NK-92 (cell line): ENCODE results near the gene ZNF385D.

Experiments
- DNase-seq: peaks from one replicate; lab custom pipeline; 2025; ENCODE audit not compliant: unreplicated experiment; lab: John Stamatoyannopoulos, UW

The ZNF385D gene

DNA sequence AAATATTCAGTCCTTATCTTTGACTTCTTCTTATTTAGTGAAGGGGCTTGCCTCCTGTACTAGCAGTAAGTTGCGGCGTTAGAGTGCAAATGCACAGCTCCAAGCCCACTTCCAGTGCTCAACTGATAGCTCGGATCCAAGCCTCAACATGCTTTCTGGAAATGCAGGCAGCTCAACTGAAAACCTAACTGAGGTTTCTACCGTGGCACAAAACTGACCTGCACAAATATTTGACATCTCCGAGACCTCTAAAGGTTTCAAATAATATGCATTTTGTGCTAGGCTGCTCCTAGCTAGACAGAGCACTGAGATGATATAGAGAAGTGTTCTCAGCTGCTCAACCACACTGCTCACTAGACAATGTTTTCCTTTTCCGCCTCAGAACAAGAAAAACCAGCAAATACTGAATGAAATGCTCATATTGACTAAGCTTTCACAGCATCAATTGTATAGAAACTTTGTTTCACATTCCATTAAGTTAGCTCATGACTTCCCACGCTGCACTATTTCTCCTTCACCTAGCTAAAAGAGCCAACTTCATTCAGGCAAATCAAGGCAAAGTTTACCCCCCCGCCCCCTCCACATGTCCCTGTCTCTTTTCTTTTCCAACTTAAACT, 822 bp downstream of the ZNF385D start:
- DNase-seq, result no peak

DNA sequence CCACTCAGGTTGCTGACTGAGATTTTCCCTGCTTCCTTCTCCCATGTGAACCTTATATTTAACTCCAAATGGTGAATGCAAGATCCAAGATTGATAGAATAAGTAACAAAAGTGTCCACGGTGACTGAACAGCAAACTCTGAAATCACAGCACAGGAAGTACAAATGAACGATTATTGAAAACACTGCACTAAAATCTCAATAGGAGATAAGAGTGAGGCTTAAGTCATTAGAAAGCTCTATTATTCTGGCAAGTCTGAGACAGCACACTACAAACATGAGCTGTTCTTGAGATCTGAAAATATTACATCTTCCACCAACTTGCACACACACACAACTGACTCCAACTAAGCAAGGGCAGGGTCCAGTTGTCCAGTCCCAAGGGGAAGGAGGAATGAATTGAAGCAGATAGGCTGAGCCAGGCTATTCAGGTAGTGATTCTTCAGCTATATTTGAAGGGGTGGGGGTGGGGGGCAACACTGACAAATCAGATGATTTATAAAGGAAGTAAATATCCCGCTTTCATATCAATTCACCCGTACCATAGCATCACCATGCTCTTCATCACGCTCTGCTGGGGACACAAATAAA, 2.9 kb downstream of the ZNF385D start:
- no peak for DNase-seq

DNA sequence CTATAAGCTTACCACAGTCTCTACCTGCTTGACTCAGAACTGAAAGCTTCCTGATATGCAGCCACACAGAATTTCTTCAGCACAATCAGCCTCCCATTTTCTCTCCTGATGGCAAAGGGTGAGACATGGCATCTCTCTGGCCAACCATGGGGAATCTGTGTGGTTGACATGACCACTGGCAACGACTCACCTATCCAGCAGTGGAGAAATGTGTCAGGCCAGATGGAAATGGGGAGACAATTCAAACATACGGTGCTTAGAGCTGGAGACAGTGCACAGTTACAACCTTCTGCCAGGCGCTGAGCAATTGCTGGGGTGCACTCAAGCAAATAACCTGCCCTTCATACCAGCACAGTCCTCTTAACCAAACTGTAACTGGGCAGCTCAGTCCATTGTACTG, 3.6 kb downstream of the ZNF385D start:
- no peak for DNase-seq

DNA sequence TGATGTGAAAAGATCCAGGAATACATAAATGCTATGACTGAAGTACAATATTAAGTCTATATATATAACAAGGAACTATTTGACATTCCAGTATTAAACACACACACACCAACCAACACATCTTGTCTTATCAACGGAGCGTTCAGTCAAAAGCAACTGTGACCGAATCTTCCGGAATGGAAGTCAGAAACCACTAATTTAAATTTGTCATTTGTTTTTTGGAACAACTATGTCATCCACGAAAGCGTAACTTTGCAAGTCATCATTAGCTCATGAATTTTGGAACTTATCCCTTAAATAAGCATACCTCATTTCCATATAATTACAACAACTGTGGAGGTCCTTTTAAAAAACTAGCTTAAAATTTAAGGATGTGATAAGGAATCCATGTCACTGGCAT, 5.0 kb downstream of the ZNF385D start:
- DNase-seq, result no peak

DNA sequence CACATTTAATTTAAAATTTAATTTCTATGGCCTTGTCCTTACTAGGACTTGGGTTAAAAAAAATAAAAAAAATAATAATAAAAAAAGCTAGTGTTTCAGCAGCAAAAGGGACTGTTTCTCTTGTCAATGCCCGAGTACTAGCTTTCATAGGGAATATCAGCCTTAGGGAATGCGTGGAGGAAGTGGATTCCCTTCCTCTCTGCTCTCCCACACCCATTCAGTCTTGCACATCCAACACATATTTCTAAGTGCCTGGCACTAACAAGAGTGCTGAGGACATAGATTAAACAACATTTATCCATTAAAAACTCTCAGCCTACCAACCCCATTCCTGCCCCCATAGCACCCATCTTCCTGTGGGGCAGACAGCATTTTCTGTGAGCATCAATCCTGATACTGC, 6.2 kb downstream of the ZNF385D start:
- DNase-seq, result no peak

DNA sequence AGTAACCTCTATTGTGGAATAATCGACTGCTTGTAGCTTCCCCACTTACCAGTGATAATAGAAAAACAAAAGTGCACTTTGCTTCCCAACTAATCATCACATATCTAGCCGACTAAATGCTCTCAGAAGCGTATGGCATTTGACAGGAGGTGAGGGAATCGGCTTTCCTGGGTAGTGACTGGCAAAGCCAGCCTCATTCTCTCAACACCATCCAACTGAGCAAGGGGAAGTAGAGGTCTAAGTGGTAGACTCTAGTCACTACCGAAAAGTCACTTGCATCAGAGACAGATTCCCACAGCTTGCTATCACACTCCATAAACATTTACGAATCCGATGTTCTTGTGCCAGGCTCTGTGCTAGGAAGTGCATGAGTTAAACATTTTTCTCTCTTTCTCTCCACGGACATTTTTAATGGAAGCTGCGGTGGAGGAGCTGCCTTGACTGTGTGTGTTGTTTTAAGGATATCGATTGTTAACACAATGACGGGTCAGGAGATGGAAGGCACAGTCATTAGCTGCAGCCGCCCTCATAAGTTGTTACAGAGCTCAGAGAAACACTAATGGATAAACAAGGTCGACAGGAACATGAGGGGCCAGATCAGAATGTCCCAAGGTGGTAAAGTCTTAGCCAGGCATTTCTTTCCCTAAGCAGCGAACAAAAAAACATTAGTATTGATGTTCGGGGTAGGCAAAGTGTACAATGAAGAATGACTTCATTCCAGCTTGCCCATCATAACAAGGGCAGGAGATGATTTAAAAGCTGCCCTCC, 11.9 kb downstream of the ZNF385D start:
- DNase-seq, result no peak

DNA sequence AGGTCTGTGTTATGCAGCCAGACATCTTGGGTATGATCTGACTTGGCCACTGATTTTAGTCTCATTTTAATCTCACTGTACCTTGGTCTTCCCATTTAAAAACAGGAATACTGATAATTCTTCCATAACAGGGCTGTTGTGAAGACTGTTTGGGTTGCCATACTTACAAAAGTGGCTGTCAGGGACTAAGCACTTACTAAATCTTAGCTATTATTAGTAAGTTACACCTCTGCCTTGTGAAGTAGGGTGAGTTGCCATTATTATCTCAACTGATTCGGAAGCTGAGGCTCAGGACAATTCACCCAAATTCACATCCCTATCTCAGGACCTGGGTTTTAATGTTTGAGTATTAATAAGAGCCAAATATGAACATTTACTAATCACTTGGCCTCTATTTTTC, 12.7 kb downstream of the ZNF385D start:
- no peak for DNase-seq

DNA sequence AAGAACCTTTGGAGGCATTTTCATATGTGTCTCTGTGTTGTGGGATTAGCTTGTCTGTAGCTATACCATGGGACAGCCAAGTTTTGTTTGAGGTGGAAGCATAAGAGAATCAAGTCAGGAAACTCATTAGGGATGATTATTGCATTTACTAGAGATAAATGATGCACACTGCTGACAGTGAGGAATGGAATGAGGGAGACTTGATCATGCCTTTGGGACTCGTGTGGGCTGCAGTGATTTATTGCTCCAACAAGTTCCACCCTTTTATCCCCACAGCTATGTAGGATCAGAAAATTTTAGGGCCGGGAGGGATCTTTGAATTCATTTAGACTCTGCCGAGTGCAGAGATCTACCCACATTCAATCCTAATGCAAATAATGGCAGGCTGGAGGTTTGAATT, 16.3 kb downstream of the ZNF385D start:
- DNase-seq, result no peak

DNA sequence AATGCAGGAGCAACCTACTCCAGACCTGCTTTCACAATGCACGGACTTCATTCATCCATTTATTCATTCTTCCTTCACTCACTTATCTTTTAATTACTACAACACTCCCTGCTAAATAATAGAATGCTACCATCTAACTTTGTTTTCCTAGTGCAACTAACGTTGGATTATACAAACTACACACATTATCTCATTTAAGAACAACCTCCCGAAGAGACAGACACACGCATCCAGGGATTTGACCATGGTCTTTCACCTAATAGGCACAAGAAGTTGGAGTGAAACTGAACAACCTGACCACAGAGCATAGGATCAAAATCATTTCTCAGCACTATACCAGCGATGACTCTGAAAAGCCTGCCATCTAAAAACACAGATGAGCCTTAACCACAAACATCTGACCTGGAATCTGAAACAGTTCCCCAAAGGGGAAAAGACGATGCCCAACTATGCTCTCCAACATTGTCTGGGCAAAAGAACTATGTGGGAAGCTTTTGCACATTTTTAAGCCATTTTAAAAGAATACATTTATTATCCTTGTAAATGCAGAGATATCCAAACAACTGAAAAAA, 21.0 kb downstream of the ZNF385D start:
- no peak for DNase-seq

DNA sequence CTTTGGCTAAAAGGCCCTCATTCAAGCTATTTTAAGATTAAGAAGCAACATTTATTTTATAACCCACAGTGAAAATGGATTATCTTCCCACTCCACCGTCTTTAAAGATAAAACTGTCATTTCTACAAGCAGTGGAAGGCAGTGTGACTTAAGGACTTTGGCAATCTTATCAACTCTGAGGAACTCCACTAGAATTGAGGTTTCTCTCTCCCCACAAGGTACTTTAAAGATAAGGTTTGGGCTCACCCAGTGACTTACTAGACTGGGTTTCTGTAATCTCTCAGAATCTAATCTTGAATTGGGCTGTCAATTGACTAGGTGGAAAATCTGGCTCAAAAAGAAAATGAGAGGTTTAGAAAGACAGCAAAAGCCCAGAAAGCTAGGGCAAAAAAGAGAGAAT, 21.7 kb downstream of the ZNF385D start:
- DNase-seq, result no peak

DNA sequence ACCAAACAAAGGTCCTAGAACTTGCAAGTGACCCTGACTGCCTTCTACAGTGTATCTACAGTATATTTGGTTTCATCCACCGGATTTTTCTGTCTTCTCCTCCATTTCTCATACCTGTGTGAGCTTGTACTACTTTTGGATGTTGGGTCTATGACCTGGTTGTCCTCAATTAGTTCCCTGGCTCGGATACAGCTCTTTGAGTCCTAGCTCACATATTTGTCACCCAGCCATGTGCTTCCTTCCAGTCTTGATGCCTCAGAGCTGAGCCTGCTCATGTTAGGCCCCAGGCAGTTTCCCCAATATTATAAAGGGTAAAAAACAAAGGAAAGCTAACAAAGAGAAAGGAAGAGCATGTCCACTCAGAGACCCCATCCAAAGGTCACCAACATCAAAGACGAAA, 28.2 kb downstream of the ZNF385D start:
- DNase-seq, result no peak

DNA sequence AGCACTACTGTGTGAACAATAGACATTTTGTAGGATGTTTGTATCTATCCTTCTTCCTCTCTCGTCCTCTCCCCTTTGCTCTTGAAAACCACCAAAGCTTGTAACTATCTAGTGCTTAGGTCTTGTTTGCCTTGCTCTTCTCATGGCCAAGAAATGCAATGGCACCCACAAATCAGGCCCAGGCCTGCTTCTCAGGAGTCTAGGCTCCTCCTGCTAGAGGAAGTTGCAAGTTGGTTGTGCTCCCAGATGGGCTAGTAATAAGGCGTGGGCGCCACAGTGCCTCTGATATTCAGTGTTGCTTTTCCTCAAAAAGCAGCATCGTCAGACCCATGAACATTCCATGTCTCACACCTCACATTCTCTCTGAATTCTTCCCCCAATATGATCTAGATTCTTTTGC, 28.7 kb downstream of the ZNF385D start:
- DNase-seq, result no peak

DNA sequence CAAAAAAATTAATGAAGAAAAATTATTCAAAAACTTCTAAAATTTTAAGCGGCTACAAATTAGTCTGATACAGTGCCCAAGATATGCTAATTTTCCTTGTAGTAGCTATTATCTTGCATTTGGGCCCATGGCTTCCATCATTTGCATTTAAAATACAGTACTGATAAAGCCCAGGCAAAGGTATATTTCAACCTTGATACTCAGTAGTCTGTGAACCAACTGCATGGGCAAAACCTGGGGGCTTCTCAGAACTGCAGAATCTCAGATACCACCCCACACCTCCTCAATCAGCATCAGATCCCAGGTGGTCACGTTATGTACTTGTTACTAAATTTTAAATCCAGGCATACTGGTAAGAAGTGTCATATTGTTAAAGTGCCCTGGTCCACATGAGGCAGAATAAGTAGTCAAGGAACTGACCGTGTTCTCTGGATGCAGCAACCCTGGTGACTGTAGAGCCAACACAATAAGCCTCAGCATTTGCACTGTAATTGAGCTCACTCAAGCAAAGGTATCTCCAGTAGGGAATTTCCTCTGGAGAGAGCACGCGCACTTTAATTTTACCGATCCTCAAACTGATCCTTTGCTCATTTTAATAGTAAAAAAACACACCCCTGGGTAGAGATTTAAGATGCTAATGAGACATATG, 31.9 kb downstream of the ZNF385D start:
- DNase-seq, result no peak

DNA sequence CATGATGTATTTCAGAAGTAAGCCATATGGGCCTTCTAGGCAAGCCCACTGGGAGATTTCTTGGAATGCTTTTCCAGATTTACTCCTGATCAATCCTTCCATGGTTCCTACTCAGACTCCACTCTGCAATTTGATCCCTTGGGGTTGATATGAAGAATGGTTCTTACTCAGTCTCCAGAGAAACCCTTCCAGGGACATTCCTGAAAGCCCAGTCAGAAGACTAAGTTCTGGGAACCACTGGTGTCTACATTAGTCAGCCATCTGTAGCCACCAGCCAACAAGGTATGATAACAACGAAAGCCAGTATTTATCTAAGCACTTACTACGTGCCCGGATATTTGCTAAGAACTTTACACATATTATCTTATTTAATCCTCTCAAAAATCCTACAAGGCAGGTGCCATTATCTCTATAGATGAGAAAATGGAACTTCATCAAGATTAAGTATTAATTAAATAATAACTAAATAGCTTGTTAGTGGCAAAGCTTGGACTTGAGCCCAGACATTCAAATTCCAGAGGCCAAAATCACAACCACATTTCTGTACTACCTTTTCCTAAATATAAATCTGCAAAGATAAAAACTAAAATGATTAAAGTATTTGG, 32.7 kb downstream of the ZNF385D start:
- no peak for DNase-seq

DNA sequence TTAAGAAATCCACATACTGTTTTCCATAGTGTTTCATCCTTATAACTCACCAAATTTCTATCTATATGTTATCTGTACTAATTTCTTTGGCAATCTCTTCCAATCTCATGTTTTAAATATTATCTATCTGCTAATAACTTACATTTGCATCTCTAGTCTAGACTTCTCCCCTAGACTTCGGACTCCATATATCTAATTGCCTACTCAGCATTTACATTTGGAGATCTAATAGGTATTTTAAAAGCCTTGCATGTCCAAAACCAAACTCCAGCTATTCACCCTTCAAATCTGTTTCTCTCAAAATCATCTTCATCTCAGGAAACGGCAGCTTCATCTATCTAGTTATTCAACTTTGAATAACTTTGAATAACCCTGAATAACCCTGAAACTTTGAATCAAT, 35.3 kb downstream of the ZNF385D start:
- DNase-seq, result no peak

DNA sequence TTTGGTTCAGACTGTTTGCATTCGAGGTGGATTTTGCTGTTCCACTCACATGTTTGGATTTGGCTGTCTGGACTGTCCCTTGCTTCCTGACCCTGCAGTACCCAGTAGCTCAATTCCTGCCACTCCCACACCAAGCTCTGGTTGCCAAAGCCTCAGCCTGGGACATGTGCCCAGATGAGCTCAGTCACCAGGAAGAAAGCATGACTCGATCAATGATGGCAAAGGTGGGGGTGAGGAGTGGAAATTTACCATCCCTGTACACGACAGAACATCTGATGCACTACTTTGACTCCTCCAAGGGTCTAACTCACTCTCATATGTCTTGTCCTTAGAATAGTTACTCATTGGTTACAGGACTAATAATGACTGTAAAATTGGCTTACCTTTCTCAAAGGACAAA, 45.2 kb downstream of the ZNF385D start:
- DNase-seq, result no peak

DNA sequence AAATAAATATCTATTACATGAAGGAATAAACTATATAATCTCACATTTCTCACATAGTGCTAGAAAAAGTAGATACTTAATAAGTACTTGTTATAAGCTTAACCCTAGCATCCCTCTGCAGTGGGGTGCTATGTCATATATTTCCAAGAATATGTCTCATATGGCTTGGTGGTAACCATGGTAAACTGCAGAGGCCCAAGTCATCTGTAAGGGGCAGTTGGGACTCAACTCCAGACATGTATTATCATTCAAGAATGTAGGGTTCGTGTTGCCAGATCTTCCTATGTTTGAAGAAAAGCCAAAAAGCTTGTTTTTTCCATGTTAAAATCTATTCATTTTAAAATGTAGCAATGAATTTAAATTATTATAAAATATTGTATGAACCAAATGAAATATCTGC, 46.2 kb downstream of the ZNF385D start:
- no peak for DNase-seq

DNA sequence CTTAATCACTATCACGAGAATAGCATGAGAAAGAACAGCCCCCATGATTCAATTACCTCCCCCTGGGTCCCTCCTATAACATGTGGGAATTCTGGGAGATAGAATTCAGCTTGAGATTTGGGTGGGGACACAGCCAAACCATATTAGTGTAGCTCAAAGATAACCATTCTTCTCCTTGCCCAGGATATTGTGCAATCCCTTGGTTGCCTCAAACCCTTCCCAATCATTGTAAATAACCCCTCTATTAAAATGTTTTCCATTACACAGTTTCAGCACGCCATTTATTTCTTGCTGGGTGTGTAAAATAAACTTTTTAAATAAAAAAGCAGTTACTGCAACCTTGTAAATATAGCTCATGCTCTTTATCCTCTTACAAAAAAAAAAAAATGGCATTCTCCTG, 47.7 kb downstream of the ZNF385D start:
- DNase-seq, result no peak

DNA sequence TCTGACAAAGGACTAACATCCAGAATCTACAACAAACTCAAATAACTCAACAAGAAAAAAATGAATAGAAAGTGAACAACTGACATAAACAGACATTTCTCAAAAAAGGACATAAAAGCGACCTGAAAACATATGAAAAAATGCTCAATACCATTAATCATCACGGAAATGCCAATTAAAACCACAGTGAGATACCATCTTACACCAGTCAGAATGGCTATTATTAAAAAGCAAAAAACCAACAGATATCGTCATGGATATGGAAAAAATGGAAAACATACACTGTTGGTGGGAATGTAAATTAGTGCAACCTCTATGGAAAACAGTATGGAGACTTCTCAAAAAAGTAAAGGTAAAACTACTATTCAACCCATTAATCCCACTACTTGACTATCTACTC, 53.3 kb downstream of the ZNF385D start:
- no peak for DNase-seq

DNA sequence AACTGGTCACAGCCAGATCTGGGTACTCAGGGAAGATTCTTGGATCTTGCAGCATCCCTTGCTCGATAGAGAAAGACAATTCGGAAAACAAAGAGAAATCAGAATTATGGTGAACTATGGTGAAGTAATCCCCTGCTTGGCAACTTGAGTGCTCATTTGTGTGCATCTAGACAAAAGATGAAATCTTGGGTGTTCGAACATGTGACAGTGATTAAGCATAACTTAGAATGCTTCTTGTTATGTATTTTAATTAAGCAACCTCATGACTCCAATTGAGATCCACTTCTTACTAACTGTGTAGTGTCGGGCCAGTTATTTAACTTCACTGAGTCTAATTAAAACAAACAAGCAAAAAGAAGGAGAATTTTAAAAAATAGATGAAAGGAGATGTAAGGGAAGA, 56.5 kb downstream of the ZNF385D start:
- no peak for DNase-seq

DNA sequence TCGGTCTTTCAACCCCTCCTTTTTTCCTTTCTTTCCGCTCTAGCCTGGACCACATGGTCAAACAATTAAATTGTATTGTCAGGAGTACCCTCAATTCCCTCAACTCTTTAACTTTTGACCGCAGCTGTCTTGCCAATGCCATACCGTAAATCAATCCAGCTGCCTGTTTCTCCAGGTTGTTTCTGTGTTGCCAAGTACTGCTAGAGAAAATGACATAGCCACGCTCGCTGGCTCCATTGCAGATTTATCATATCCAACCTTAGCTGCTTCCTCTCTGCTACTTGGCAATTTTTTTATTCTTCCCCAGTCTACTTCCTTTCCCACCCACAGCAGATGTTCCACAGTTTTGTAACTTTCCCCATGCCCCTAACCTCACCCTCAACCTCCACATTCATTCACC, 60.0 kb downstream of the ZNF385D start:
- no peak for DNase-seq
